ENCODE measurements around the gene WFDC6. TPM values are rescaled to one million over a fixed set of nuclear protein-coding genes. Genes with fewer than 3 reads are reported as not detected.
"Not testable (repeated sequence)": the region's sequence is repeated elsewhere in the genome, so short reads cannot be mapped to it uniquely, and the experiment has no call there.

The WFDC6 gene
- total RNA-seq, 1 donor from 2014 or later = not detected

- no peak for DNase-seq
- H3K36me3 ChIP-seq = no peaks in the 10 kb centered on the region
- H3K4me3 ChIP-seq = no peak overlapping the region
- no peaks in the 10 kb centered on the region for H3K27me3 ChIP-seq (ENCODE audit: low read depth)
- no peaks in the 10 kb centered on the region for H3K9me3 ChIP-seq
- intact Hi-C loops (cut with DNase I) = no loop called here
- ATAC-seq = no peak
- H3K27ac ChIP-seq = no peak overlapping the region
- TF ChIP-seq CTCF (IDR thresholded peaks at IDR 0.05) = no peak
- peaks cover 5% of the 10 kb centered on the region for H3K4me1 ChIP-seq
These were observed 38.9 kb upstream of the WFDC6 start for GRCh38 chr20:45578231-45578630.

- Histone ChIP-seq H3K27me3 (ENCODE audit: low read depth) (no peaks in the 10 kb centered on the region), H3K4me3 (no peak overlapping the region), H3K27ac (peak overlapping the region; percentile 27), H3K36me3 (no peaks in the 10 kb centered on the region), H3K9me3 (no peaks in the 10 kb centered on the region), H3K4me1 (peaks cover 5% of the 10 kb centered on the region)
- ATAC-seq = peak; percentile 72 to 90
- DNase-seq = no peak
- intact Hi-C loops (cut with DNase I) = no loop called here
- TF ChIP-seq CTCF (IDR thresholded peaks at IDR 0.05) = no peak
These were observed 37.7 kb upstream of the WFDC6 start for GRCh38 chr20:45576995-45577394.

GRCh38 chr20:45575931-45576330 is 36.6 kb upstream of the WFDC6 start:
- intact Hi-C loops (cut with DNase I) = no loop called here
- H3K4me1 ChIP-seq = peaks cover 5% of the 10 kb centered on the region
- DNase-seq (no peak), ATAC-seq (peak; percentile 48 to 58)
- H3K27me3 ChIP-seq (ENCODE audit: low read depth) = no peaks in the 10 kb centered on the region
- no peaks in the 10 kb centered on the region for H3K36me3 ChIP-seq
- H3K4me3 ChIP-seq = no peak overlapping the region
- peak overlapping the region; percentile 27 for H3K27ac ChIP-seq
- H3K9me3 ChIP-seq = no peaks in the 10 kb centered on the region
- TF ChIP-seq CTCF (IDR thresholded peaks at IDR 0.05) = no peak

- H3K36me3 ChIP-seq; H3K27ac ChIP-seq; intact Hi-C loops (cut with DNase I); H3K4me1 ChIP-seq; H3K4me3 ChIP-seq; ATAC-seq; H3K9me3 ChIP-seq; H3K27me3 ChIP-seq (ENCODE audit: low read depth); DNase-seq: not testable (repeated sequence)
These were observed 30.4 kb upstream of the WFDC6 start for GRCh38 chr20:45569650-45570049.

GRCh38 chr20:45564760-45565276 is 25.5 kb upstream of the WFDC6 start:
- ATAC-seq = no peak
- H3K36me3 ChIP-seq = no peaks in the 10 kb centered on the region
- no peak overlapping the region for H3K27ac ChIP-seq
- intact Hi-C loops (cut with DNase I) = no loop called here
- H3K4me1 ChIP-seq = no peaks in the 10 kb centered on the region
- no peak for TF ChIP-seq CTCF (IDR thresholded peaks at IDR 0.05)
- no peaks in the 10 kb centered on the region for H3K27me3 ChIP-seq (ENCODE audit: low read depth)
- H3K9me3 ChIP-seq = no peaks in the 10 kb centered on the region
- H3K4me3 ChIP-seq = no peak overlapping the region
- no peak for DNase-seq

GRCh38 chr20:45555198-45555597 is 15.9 kb upstream of the WFDC6 start:
- ATAC-seq (no peak), DNase-seq (no peak)
- no peaks in the 10 kb centered on the region for H3K4me1 ChIP-seq
- no peaks in the 10 kb centered on the region for H3K27me3 ChIP-seq (ENCODE audit: low read depth)
- intact Hi-C loops (cut with DNase I) = no loop called here
- H3K4me3 ChIP-seq = no peak overlapping the region
- H3K9me3 ChIP-seq = no peaks in the 10 kb centered on the region
- no peak for TF ChIP-seq CTCF (IDR thresholded peaks at IDR 0.05)
- H3K36me3 ChIP-seq = no peaks in the 10 kb centered on the region
- H3K27ac ChIP-seq = no peak overlapping the region

Data from lower lobe of right lung (tissue), 2 donors.